ENCODE measurements around the gene MYRF.

Gene MYRF

DNA sequence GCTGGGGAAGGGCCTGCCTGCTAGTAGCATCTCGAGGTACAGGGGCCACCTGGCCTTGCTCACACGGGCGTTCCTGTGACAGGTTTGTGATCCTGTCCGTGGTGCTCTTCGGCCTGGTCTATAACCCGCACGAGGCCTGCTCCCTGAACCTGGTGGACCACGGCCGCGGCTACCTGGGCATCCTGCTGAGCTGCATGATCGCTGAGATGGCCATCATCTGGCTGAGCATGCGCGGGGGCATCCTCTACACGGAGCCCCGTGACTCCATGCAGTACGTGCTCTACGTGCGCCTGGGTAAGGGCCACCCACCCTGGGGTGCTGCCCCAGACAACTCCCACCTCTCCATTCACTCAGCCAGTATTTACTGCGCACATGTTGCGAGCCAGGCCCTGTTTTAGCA, 31.8 kb upstream of the MYRF start:
- no peaks in the 10 kb centered on the region for H3K36me3 Mint-ChIP-seq (ENCODE audit: low read depth)
- TF ChIP-seq, protein P1, sequence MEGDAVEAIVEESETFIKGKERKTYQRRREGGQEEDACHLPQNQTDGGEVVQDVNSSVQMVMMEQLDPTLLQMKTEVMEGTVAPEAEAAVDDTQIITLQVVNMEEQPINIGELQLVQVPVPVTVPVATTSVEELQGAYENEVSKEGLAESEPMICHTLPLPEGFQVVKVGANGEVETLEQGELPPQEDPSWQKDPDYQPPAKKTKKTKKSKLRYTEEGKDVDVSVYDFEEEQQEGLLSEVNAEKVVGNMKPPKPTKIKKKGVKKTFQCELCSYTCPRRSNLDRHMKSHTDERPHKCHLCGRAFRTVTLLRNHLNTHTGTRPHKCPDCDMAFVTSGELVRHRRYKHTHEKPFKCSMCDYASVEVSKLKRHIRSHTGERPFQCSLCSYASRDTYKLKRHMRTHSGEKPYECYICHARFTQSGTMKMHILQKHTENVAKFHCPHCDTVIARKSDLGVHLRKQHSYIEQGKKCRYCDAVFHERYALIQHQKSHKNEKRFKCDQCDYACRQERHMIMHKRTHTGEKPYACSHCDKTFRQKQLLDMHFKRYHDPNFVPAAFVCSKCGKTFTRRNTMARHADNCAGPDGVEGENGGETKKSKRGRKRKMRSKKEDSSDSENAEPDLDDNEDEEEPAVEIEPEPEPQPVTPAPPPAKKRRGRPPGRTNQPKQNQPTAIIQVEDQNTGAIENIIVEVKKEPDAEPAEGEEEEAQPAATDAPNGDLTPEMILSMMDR (IDR thresholded peaks at IDR 0.05; ENCODE audit: unreplicated experiment in 3 of 3): no peak
- peaks cover 4% of the 10 kb centered on the region for H3K27me3 Mint-ChIP-seq (ENCODE audit: low read depth)
- peak overlapping the region in 1 of 3 experiments; percentile 59 for H3K4me3 Mint-ChIP-seq
- peaks cover 18% of the 10 kb centered on the region for H3K4me1 Mint-ChIP-seq
- H3K9me3 Mint-ChIP-seq: no peaks in the 10 kb centered on the region
- H3K27ac Mint-ChIP-seq: no peak overlapping the region

DNA sequence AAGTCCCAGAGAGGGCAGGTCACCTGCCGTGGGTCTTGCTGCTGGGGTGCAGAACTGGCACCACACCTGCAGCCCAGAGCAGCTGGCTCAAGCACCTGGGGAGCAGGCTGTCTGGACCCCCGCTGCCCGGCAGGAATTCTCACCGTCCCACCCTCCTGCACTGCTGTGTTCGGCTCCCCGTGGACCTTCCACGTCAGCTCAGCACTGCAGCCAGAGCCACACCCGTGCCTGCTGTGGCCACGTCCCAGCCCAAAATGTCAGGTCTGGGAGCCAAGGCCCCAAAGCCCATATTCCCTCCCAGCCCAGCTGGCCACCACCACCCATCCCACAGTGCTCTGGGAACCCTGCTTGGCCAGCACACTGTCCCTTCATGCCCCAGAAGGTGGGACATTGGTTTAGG, 28.0 kb upstream of the MYRF start:
- no peaks in the 10 kb centered on the region for H3K9me3 Mint-ChIP-seq
- H3K27ac Mint-ChIP-seq: no peak overlapping the region
- no peak overlapping the region for H3K4me3 Mint-ChIP-seq
- TF ChIP-seq, protein P1 (IDR thresholded peaks at IDR 0.05; ENCODE audit: unreplicated experiment in 3 of 3): no peak
- peaks cover 5% of the 10 kb centered on the region for H3K36me3 Mint-ChIP-seq (ENCODE audit: low read depth)
- no peaks in the 10 kb centered on the region for H3K27me3 Mint-ChIP-seq (ENCODE audit: low read depth)
- peaks cover 4% of the 10 kb centered on the region for H3K4me1 Mint-ChIP-seq

DNA sequence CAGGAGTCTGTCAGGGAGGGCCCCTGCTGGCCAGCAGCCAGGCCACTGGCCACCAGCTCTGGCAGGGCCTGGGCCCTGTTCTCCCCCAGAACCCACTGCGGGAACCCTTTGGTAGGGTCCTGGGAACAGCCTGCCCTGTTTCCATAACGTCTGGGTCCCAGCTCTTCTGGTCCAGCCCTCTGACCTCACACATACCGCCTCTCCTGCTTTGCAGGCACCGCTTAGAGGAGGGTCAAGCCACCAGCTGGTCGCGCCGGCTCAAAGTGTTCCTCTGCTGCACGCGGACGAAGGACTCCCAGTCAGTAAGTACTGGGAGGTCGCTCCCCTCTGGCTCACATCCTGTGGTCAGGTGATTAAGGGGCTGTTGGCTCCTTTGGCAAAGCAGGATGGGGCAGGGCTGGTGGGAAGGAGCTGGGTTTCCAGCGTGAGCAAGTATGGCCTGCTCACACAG, 26.6 kb upstream of the MYRF start:
- Mint-ChIP-seq H3K27me3 (ENCODE audit: low read depth) (no peaks in the 10 kb centered on the region), H3K9me3 (no peaks in the 10 kb centered on the region), H3K27ac (no peak overlapping the region), H3K4me3 (no peak overlapping the region), H3K36me3 (ENCODE audit: low read depth) (peaks cover 5% of the 10 kb centered on the region), H3K4me1 (peaks cover 4% of the 10 kb centered on the region)
- TF ChIP-seq, protein P1 (IDR thresholded peaks at IDR 0.05; ENCODE audit: unreplicated experiment in 3 of 3): no peak

DNA sequence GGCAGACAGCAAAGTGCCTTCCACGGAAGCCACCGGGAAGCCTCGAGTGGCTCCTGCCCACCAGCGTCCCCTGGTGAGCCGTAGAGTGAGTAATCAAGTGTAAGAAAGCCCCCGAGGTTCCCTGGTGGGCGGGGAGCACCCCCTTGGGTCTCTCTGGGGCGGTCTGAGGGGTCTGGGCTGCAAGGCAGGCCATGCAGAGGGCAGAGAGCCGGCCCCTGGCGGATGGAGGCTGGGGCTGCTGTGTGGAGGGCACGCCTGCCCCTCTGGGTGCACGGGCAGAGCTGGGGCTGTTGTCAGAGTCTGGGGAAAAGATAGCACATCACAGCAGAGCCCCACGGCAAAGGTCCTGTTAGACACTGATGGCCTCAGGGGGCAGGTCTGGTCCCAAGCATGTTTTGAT, 25.7 kb upstream of the MYRF start:
- Mint-ChIP-seq H3K27me3 (ENCODE audit: low read depth) (no peaks in the 10 kb centered on the region), H3K4me1 (peaks cover 7% of the 10 kb centered on the region), H3K36me3 (ENCODE audit: low read depth) (peaks cover 5% of the 10 kb centered on the region), H3K27ac (no peak overlapping the region), H3K4me3 (no peak overlapping the region), H3K9me3 (no peaks in the 10 kb centered on the region)
- TF ChIP-seq, protein P1 (IDR thresholded peaks at IDR 0.05; ENCODE audit: unreplicated experiment in 3 of 3): no peak

DNA sequence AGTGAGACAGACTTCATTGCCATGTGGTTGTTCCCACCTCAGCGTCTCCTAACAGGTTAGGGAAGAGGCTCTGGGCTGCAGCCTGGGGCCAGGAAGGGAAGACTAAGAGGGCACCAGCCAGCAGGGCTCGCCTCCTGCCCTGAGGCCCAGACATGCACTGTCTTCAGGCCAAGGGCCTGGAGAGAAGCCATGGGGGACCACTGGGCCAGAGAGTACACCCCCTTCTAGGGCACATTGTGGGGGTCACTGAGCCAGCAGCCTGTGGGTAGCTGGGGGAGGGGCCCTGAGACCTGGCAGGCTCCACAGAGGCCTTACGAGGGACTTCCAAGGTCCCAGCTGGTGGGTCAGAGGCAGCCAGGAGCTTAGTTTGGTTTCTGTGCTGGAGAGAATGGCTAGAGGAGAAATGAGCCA, 25.0 kb upstream of the MYRF start:
- no peaks in the 10 kb centered on the region for H3K27me3 Mint-ChIP-seq (ENCODE audit: low read depth)
- TF ChIP-seq, protein P1 (IDR thresholded peaks at IDR 0.05; ENCODE audit: unreplicated experiment in 3 of 3): no peak
- no peaks in the 10 kb centered on the region for H3K9me3 Mint-ChIP-seq
- H3K36me3 Mint-ChIP-seq (ENCODE audit: low read depth): peaks cover 5% of the 10 kb centered on the region
- H3K4me3 Mint-ChIP-seq: no peak overlapping the region
- peaks cover 9% of the 10 kb centered on the region for H3K4me1 Mint-ChIP-seq
- no peak overlapping the region for H3K27ac Mint-ChIP-seq

DNA sequence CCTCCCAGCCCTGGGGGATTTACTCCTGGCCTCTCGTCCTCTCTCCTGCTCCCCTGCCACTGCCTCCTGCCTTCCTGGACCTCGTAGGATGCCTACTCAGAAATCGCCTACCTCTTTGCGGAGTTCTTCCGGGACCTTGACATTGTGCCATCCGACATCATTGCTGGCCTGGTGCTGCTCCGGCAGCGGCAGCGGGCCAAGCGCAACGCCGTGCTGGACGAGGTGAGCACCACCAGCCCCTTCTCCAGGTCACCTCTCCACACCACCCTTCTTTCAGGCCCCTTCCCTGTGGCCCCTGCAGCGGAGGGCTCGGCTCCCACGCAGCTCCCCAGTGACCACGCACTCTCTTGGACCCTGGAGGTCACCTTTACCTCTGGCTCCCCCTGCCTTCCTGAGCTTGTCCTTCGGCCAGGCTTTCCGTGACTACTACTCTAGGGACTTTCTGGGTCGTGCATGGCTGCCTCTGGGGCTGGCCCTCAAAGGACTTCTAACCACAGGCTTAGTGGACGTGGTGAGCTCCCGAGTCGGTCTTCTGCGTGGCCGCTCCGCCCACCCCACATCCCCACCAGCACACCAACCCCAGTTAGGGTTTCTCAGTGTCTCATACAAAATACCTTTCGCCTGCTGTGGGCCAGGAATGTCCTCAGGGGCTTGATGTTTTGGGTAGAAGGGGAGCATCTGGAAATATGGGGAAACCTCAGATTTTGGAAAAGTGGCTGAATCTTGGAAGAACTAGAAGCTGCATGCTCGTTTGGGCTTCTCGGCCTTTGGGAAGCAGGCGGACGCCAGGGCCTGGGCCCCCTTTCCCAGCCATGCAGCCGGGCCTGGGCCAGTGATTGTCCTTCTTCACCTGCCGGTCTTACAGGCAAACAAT, 24.1 kb upstream of the MYRF start:
- H3K9me3 Mint-ChIP-seq: no peaks in the 10 kb centered on the region
- peaks cover 6% of the 10 kb centered on the region for H3K36me3 Mint-ChIP-seq (ENCODE audit: low read depth)
- H3K27me3 Mint-ChIP-seq (ENCODE audit: low read depth): no peaks in the 10 kb centered on the region
- no peak overlapping the region for H3K4me3 Mint-ChIP-seq
- H3K27ac Mint-ChIP-seq: no peak overlapping the region
- peaks cover 12% of the 10 kb centered on the region for H3K4me1 Mint-ChIP-seq
- TF ChIP-seq, protein P1 (IDR thresholded peaks at IDR 0.05; ENCODE audit: unreplicated experiment in 3 of 3): no peak

All from nephron (organoid).